ENCODE data around the gene IKZF1. TPM values are rescaled to one million over a fixed set of nuclear protein-coding genes. Genes with fewer than 3 reads are reported as not detected.

The IKZF1 gene
- total and polyA plus RNA-seq, 8 donors, result 0.70 to 8.1 (median 1.4) TPM

DNA sequence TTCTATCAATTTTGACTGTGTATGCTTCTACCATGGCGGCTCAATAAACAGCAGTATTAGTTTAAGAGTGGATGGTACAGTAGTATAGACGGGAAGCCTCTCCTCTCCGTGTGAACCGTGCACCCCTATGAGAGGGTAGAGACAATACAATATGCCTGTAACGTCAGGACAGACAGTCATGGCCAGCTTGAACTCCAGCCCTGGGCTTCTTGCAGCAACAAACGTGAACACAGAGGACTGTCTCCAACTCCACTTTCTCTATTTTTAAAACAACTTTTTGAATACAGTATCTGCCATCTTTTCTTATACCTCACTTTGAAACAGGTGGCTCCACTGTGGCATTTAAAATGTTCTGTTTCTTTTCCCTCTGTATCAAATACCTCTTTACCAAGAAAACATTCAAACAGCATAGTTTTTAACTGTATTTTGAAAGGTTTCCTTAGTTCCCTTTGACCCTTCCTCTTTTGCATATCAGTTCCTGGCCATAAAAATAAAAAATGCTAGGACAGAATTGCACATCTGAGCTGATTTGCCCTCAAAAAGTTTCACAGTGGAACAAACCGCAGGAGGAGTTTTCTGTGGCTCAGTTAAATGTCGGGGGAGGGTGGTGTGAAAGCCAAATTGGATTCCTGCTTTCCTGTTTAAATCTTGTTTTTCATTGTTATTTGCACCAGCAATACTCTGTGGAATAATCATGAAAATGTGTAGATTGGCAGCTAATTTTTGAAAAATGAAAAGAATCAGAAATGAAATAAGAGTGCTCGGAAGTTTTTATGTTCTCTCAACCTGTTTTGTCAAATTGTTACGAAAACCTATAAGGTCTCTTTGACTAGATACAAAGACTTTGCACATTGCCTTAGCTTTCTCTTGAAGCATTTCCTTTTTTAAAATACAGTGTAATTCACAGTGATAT, 8.0 kb downstream of the IKZF1 start:
- TF ChIP-seq, protein P1, sequence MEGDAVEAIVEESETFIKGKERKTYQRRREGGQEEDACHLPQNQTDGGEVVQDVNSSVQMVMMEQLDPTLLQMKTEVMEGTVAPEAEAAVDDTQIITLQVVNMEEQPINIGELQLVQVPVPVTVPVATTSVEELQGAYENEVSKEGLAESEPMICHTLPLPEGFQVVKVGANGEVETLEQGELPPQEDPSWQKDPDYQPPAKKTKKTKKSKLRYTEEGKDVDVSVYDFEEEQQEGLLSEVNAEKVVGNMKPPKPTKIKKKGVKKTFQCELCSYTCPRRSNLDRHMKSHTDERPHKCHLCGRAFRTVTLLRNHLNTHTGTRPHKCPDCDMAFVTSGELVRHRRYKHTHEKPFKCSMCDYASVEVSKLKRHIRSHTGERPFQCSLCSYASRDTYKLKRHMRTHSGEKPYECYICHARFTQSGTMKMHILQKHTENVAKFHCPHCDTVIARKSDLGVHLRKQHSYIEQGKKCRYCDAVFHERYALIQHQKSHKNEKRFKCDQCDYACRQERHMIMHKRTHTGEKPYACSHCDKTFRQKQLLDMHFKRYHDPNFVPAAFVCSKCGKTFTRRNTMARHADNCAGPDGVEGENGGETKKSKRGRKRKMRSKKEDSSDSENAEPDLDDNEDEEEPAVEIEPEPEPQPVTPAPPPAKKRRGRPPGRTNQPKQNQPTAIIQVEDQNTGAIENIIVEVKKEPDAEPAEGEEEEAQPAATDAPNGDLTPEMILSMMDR (IDR thresholded peaks at IDR 0.05), result no peak
- 50 to 61% methylated on average over 10 of the region's 10 CpGs for WGBS, 2 donors
- intact Hi-C loops (cut with DNase I), result no loop called here
- Histone ChIP-seq H3K4me1 (no peaks in the 10 kb centered on the region), H3K9me3 (no peaks in the 10 kb centered on the region), H3K27me3 (peaks cover 0 to 7% (median 0%) of the 10 kb centered on the region in 4 donors), H3K36me3 (no peaks in the 10 kb centered on the region), H3K4me3 (no peak overlapping the region), H3K27ac (no peak overlapping the region)
- DNase-seq (no peak), ATAC-seq (no peak), FAIRE-seq (no peak)

DNA sequence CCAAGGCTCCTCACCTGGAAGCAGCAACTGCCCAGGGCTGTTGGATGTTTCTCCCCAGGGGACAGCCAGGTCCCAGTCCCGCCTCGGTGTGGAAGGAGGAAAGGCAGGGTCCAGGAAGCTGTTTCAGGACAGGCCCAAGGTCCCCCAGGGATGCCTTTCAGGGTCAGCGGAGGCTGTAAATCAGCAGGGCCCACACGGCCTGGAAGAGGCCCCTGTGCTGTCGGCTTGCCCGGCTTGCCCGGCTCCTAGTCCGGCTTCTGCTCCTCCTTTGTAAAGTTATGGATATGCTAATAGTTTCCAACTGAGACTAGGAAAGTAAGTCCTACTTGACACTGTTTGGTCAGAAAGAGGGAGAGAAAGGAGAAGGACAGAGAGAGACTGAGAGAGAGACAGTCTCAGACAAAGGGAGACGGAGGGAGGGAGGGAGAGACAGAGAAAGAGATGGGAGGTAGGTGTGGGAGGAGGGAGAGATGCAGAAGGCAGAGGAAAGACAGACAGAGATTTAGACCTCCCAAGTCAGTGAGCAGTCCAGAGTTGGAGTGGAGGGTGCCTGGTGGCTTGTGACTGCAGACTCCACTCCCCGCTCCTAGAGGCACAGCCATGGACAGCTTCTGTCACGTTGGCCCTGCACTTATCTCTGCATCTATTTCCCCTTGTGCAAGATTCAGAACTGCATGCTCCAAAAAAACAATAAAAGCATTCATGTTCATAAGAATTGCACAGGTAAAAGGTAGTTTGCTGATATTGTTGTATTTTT, 10.5 kb downstream of the IKZF1 start:
- Histone ChIP-seq H3K36me3 (no peaks in the 10 kb centered on the region), H3K9me3 (no peaks in the 10 kb centered on the region), H3K4me1 (no peaks in the 10 kb centered on the region), H3K27ac (no peak overlapping the region), H3K27me3 (peaks cover 0 to 7% (median 0%) of the 10 kb centered on the region in 4 donors), H3K4me3 (no peak overlapping the region)
- DNase-seq (no peak), ATAC-seq (no peak), FAIRE-seq (no peak)
- 42 to 45% methylated on average over 11 of the region's 11 CpGs for WGBS, 2 donors
- TF ChIP-seq, protein P1 (IDR thresholded peaks at IDR 0.05), result no peak
- intact Hi-C loops (cut with DNase I), result no loop called here

DNA sequence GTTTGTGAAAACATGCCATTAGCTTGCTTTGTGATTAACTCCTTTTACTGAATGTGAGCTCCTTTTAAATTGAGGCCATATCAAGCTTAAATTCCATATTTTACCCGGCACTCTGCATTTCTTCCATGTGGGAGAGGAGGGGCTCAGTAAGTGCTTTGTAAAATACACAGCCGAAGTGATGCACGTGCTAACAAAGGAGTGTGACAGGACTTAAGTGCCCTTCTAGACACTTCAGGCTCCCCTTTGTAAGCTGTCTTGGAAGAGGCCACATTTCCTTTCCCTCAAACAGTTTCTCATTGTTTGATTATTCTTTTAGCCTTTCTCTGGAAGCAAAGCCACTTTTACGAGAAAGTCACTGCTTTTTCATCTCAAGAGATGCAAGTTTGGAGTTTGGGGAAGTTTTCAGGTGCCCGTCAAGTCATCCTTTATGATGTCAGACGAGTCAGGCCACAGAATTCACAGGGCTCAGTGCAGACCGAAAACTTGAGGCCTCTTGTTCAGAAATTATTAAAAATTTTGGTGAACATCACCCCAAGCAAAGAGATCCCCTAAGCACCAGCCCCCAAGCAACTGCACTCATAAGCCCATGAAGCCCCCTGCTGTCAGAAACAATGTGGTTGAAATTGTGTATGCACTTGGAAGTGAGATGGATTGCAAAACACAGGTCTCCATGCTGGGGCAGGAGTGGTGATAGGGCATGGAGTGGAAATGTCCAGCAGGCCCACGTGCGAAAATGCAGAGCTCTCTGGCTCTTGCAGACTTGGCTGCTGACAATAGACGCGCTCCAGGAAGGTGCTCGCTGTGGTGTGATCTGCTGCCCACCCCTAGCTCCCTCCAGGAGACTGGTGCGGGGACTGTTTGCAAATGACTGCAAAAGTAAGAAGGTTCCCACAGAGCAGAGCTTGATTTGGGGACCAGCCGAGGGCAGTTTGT, 11.5 kb downstream of the IKZF1 start:
- TF ChIP-seq, protein P1 (IDR thresholded peaks at IDR 0.05), result no peak
- FAIRE-seq (no peak), ATAC-seq (no peak), DNase-seq (no peak)
- WGBS, 2 donors, result 44 to 46% methylated on average over 14 of the region's 14 CpGs
- H3K27me3 ChIP-seq, result peaks cover 0 to 7% (median 2%) of the 10 kb centered on the region in 4 donors
- no peaks in the 10 kb centered on the region for H3K9me3 ChIP-seq
- no peak overlapping the region for H3K4me3 ChIP-seq
- intact Hi-C loops (cut with DNase I), result no loop called here
- no peaks in the 10 kb centered on the region for H3K4me1 ChIP-seq
- no peak overlapping the region for H3K27ac ChIP-seq
- no peaks in the 10 kb centered on the region for H3K36me3 ChIP-seq

DNA sequence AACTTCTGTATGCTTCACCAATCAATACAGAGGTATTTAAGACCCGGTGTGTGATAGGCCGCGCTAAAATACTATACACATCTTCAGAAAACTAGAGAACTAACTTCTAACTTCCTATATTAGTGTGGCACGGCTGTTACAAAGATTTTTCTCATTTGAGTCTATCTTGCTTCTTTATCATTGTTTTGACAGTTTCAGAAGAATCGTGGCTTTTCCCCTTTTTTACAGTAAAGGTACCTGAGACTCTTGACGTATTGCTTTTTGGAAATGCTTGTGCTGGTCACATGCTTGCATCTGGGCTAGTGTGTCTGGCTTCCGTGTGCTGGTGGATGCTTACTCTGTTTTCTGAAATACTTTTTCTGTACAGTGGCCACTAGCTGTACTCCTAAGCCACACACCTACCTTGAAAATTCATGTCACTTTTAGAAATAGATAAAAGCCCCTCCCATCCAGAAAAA, 12.7 kb downstream of the IKZF1 start:
- ATAC-seq (no peak), FAIRE-seq (no peak), DNase-seq (no peak)
- TF ChIP-seq, protein P1 (IDR thresholded peaks at IDR 0.05), result no peak
- Histone ChIP-seq H3K27me3 (peaks cover 0 to 7% (median 2%) of the 10 kb centered on the region in 4 donors), H3K4me3 (no peak overlapping the region), H3K36me3 (no peaks in the 10 kb centered on the region), H3K4me1 (no peaks in the 10 kb centered on the region), H3K27ac (no peak overlapping the region), H3K9me3 (no peaks in the 10 kb centered on the region)
- intact Hi-C loops (cut with DNase I), result no loop called here
- 73 to 75% methylated on average over 7 of the region's 7 CpGs for WGBS, 2 donors
